Measurements from ENCODE around the gene LHFPL2. TPM values are rescaled to one million over a fixed set of nuclear protein-coding genes. Genes with fewer than 3 reads are reported as not detected.

Gene LHFPL2
- polyA plus RNA-seq, 3 donors: 6.6 to 24.9 (median 7.3) TPM

DNA sequence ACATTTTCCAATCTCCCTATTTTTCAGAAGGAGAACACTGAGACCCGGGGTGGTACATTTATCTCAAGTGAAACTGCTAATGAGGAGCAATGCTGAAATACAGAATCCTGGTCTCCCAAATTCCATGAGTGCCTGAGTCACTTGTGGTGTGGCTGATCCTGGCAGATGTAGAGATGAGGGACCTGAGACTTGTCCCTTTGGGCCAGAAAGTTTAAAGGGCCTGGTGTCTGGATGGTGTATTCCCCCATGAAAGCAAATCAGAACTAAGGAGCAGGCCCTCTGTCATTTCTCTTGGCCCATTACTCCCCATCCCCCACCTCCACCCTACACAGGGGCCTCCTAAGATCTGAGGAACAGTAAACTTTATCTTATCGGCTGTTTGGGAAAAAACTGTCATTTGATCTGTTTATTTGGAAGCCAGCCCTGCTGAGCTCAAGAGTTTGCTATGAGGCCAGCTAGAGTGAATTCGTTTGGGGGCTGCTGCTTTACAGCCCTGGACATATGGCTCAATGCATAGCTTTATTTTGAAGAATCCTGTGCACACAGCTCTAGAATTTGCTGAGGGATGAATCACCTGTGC is 140.3 kb downstream of the LHFPL2 start:
- WGBS, 3 donors: 31 to 39% (median 36%) methylated on average over 3 of the region's 3 CpGs
- no peak overlapping the region for H3K27ac ChIP-seq (ENCODE audit: low read depth, low read length)

DNA sequence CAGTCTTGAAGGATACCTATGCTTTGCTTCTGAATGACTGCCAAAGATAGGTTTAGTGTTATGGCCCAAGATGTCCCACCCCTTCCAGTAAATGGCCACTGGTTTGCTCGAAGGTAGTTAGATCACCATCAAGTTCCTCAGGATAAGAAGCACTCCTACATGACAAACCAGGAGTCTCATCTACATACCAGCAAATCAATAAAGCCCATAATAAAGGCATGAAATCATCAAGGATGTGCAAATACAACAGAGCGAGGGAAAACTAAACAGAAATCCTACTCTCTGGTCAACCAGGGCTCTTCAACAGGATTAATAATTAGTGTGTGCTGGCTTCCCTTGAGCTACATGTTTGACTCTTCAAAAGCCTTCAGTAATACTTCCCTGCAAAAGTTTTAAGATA is 141.0 kb downstream of the LHFPL2 start:
- no peak overlapping the region for H3K27ac ChIP-seq (ENCODE audit: low read depth, low read length)
- WGBS, 3 donors: 80 to 90% (median 81%) methylated on average over 2 of the region's 2 CpGs

DNA sequence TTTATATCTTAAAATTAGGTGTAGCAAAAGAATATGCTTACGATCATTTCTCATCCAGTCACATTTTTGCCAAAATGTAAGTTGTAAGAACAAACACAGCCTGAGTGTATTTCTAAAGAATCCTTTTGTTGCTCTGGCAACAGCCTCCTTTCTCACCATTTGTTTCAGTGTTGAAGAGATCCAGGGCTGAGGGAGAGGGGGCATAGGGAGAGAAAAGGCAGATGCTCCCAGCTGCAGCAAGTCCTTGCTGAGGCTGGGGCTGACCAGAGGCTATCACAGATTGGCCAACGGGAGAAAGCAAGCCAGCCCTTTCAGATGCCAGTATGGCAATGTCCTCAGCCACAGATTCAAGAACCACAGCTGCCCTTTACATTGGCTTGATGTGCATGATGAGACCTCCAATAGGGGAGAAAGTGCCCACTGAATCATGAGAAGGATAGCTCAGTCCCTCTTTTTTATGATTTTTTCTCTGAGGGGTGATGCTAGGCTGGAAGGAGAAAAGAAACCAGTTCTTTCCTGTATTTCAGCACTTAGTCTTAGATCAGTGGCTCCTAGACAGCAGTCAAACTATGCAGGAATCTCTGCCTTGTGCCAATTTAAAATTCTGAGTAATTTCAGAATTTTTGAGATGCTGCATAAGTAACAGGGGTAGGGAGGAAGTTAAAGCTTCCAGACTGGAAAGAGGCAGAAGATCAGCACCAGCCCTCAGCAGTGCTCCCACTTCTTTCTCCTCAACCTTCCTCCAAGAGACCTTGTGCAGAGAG is 142.1 kb downstream of the LHFPL2 start:
- 79 to 86% (median 86%) methylated on average over 2 of the region's 2 CpGs for WGBS, 3 donors
- H3K27ac ChIP-seq (ENCODE audit: low read depth, low read length): no peak overlapping the region

DNA sequence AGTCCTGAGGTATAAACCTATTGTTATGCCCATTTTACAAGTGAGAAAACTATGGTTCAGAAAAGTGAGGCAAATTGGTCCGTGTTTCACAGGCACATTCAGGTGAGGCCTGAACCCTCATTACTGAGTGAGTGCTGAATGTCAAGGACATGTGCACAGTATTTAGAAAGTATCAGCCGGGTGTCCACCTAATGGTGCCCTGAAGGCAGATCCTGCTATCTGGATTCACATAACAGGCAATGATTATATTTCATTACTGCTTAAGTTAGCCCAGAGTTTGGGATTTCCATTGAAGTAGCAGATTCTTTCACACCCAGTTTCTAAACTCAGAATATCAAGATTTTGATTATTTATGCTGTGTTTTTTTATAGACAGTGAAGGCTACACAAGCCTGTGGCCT is 142.7 kb downstream of the LHFPL2 start:
- 80 to 96% (median 89%) methylated on average over 2 of the region's 2 CpGs for WGBS, 3 donors
- H3K27ac ChIP-seq (ENCODE audit: low read depth, low read length): no peak overlapping the region

DNA sequence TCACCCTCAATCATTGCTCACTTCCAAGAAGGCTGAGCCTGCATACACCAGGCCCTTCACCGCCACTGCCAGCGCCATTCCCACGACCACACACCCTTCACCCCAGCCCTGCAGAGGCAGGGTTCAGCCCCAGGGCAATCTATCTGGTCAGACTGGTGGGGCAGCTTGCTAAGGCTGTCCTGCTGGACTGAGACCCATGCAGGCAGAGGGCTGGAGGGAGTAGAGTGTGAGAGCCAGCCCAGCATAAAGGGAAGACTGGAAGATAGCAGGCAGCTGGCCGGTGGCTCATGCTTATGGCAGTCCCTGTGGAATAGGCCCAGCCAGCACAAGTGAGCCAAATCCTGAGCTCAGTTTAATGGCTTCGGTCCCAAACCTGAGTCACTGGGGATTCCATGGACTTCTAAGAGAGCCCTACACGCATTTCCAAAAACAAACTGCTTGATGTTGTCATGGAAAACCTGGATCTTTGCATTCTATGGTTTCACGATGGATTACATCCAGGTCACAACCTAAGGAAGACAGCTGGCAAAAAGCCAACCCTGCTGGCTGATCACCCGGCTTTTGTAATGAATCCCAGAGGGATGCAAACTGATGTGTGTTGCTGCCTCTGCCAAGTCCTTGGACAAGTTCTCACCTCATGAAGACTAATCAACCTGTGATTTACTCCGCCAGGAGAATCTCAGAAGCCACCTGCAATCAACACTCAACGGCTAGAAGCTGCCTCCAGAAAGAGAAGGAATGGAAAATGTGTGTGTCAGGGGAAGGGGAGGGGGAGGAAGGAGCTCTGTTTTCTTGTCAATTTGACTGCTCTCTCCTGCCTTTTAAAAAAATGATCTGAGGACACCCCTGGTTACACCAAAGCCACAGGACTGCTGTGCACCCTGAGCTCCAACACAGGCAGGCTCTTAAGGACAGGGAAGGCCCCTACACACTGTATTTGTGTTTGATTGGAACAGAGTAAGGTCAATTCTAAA is 143.6 kb downstream of the LHFPL2 start:
- 36 to 41% (median 40%) methylated on average over 10 of the region's 10 CpGs for WGBS, 3 donors
- H3K27ac ChIP-seq (ENCODE audit: low read depth, low read length): no peak overlapping the region

DNA sequence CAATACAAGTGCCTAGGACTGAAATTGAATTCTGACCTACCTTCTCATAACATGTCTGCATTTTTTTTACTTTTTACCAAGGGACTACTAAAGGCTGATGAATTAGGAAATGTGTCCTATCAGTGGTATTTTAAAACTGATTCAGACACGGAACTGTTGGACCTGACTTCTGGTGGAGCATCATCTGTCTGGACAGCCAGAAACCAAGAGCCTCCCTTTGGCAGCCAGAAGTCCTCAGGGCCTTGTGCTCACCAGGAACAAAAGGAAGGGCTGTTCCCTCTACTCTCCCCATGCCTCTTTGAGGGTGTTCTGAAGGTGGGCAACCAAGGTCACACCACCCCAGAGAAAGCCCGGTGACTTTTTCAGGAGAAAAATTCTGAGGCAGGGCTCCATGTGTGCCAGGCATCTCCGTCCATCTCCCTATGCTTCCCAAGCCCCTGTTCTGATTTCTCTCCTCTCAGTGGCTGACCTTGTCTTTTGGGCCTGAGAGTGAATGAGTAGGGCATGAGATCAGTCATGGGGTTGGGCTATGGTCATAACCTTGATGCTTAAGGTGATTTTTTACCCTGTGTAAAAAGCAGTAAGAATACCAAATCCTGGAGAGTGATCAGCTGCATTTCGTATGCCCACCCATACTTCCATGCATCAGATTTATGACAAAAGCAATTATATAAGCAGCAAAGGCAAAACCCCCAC is 144.5 kb downstream of the LHFPL2 start:
- no peak overlapping the region for H3K27ac ChIP-seq (ENCODE audit: low read depth, low read length)
- WGBS, 3 donors: 61 to 78% (median 64%) methylated on average over 4 of the region's 4 CpGs

DNA sequence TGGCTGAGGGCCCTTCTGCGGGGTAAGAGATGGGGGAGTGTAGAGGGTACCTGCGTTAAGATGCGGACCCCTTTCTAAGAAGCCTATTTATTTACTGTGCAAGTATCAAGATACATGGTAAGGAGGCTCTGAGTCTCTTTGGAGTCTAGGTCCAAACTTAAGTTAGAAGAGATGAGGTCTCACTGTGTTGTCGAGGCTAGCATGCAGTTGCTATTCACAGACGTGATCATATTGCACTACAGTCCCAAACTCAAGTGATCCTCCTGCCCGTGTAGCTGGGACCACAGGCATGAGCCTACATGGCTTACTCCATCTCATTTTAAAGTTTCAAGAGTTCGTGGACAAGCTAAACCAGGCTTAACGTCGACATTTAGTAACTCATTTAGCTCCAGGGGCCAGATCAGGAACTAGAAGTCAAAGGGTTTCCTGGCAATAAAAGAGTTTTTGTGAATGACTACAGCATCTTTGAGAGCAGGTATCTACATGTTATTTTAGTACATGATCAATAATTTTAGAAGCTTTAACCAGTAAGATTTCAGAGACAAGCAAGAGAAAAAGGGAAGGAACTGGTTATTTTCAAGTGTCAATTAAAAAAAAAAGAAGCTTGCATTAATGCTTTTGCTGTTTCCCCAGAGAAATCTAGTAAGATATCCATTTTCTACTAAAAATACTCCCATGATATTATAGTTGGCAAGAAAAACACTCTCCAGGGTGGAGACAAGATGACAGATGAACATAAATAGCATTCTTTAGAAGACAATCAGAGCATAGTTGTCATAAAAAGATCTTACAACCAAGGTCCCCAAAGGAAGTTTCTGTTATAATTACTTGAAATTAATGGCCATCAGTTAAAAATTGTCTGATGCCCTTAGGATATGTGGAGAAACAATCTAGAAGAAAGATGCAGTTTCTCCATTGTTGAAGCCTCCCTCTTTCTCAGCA is 146.9 kb downstream of the LHFPL2 start:
- no peak overlapping the region for H3K27ac ChIP-seq (ENCODE audit: low read depth, low read length)
- 40 to 65% (median 51%) methylated on average over 9 of the region's 9 CpGs for WGBS, 3 donors

DNA sequence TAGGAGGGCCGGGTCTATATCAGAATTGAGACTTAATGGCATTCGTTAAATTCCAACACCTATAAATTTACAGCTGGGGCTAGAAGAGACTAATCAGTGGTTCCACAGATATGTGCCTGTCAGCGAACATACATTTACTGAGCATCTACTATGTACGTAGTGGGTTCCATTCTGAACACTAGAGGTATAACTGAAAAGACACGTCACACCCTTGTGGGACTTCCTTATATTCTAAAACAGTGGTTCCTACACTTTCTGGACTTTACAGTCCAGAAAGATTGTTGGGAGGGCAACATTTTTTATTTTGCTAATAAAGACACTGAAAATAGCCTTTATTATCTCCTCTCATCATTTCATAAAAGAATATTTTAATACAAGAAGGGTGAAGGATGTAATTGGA is 147.7 kb downstream of the LHFPL2 start:
- no peak overlapping the region for H3K27ac ChIP-seq (ENCODE audit: low read depth, low read length)
- 83 to 93% (median 90%) methylated on average over 5 of the region's 5 CpGs for whole genome bisulfite sequencing, 3 donors

DNA sequence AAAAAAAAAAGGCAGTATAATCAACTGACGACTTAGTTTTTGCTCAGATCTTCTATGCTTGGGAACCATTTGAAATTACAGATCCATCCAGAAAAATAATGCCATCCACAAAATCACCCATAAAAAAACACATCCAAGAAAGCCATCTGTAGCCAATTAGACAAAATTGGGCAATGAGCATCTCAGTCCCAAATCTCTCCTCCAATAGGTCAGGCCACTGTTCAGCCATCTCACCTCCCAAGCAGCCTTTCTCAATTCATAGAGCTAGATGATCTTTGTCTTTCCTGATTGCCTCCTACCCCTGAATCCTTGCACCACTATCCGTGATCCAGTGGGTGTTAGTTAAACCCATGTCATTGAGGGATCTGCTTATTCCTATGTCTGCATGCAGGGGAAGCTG is 148.5 kb downstream of the LHFPL2 start:
- 86 to 90% (median 88%) methylated on average over 2 of the region's 2 CpGs for WGBS, 3 donors

DNA sequence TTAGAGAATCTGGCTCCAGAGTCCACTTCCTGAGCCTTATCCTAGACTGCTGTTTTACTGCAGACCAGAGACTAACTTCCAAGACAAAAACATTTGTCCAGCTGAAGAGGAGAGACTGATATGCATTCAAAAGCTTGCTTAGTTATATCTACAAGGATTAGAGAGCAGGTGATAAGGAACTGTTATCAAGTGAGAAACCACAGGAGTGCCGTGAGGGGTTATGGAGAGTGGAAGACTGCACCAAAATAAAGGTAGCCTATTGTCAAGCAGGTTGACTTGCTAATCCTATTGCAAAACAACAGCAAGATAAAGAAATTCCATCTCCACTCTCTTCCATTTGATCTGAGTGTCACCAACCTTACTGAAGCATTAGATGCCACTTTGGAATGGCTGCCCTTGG is 149.1 kb downstream of the LHFPL2 start:
- no peak overlapping the region for H3K27ac ChIP-seq (ENCODE audit: low read depth, low read length)
- WGBS, 3 donors: 46 to 85% (median 72%) methylated on average over 1 of the region's 1 CpG

More for the DNA sequence above, 148.5 kb downstream of the LHFPL2 start:
- H3K27ac ChIP-seq (ENCODE audit: low read depth, low read length): no peak overlapping the region

DNA sequence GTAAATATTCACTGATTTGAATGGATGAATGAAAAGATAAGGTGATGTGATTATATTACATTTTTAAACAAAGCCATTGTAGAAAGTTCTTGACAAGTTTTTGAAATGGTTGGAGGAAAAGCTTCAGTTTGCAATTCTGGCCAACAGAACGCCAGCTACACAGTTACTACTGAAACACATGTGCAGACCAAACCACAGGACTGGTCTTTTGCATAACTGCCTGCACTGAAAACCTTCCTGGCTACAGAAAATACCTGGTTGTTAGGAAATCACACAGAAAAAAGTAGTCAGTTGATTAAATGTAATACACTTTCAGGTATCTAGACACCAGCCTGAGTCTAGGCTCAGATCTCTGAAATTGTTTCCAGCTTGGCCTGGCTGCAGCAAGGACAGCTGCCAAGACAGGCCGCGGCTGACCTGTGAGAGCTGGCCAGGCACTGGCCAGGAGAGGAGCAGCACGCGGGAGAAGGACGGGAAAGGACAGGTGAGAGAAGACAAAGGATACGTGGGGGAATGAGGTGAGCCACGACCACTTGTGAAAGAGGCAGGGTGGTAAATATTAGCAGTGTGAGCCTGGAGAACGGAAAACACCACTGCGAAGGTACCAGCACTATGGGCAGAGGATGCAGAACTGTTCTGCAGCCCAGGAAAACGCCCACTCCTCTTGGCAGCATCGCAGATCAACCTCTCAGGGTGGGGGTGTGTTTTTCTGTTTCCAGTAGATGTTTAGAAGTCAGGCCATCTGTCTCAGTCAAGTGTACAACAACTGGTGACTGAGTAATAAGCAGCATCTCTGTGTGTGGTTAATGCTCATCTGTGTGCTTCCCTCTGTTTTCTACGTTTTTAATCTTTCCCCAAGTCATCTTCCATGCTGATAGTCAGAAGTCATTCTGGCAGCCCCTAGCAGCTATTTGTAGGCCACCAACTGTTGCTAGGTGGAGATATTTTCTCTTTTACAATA is 150.7 kb downstream of the LHFPL2 start:
- WGBS, 3 donors: 45 to 63% (median 49%) methylated on average over 13 of the region's 13 CpGs

DNA sequence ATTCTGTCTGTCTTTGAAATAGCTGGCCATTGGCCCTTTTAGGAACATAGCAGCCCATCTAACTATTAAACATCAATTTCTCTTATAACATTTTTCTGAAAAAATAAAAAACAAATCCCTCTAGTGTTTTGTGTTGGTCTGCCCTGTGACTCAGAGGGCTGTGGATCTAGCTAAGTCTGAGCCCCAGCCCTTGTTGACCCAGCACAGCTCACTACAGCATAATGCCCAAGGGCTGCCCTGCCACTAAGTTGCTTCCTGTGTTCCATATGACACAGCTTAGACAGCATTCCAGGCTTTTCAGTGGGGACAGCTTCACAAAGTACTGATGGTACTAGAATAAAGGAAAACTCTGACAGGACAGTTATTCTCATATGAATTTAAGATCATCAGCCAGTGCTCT is 152.2 kb downstream of the LHFPL2 start:
- H3K27ac ChIP-seq (ENCODE audit: low read depth, low read length): no peak overlapping the region

More for the DNA sequence above, 150.7 kb downstream of the LHFPL2 start:
- no peak overlapping the region for H3K27ac ChIP-seq (ENCODE audit: low read depth, low read length)

DNA sequence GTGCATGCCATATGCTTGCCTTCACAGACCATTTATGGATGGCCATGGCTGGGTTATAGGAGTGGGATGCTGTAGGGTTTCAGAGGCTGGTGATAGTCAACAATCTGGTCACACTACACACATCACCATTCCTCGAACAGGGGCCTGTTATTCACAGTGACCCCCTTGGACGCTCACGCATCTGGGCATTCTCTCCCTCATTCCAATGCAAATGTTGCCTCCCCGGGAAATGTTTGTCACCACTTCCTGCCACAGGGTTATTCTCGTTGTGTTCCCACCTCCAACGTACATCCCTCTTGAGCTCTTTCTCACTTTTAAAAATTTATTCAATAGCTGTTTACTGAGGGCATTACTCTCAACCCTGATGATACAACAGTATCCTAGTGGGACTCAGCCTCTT is 152.8 kb downstream of the LHFPL2 start:
- 47 to 73% (median 48%) methylated on average over 6 of the region's 6 CpGs for WGBS, 3 donors
- H3K27ac ChIP-seq (ENCODE audit: low read depth, low read length): no peak overlapping the region

DNA sequence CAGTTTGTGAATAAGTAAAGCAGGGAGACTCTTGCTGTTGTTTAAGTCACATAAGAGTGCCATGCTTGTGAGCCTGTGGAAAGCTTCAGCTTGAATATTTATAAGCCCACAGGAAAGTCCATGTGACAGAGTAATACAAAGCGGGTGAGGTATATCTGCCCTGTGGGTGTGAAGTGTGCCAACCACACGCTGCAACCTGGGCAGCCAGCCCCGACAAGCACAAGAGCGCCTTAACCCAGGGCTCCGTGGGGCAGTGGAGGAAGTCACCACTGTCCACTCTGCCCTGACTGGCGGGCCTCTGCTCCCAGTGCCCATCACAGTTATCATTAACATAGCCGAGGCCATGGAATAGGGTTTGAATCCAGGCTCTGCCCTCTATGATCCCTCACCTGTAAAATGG is 155.9 kb downstream of the LHFPL2 start:
- WGBS, 3 donors: 88 to 90% (median 90%) methylated on average over 7 of the region's 7 CpGs
- no peak overlapping the region for H3K27ac ChIP-seq (ENCODE audit: low read depth, low read length)

DNA sequence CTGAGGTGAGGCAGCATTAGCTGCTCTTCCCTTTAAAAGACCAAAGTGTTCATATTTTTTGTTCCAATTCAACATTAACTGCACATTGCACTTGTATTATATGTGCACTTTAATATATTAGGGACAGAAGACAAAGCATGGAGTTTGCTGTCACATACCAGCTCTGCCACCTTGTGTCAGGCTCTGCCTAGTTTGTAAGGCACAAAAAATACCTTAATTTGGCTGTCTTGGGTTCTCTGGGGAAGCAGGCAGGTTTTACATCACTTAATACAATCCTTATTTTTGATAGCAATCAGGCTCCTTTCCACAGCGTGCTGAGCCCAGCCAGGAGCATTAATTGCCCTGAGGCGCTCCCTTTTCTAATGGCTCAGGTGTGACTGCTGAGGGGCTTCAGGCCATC is 156.3 kb downstream of the LHFPL2 start:
- 96 to 99% (median 98%) methylated on average over 2 of the region's 2 CpGs for WGBS, 3 donors
- no peak overlapping the region for H3K27ac ChIP-seq (ENCODE audit: low read depth, low read length)

DNA sequence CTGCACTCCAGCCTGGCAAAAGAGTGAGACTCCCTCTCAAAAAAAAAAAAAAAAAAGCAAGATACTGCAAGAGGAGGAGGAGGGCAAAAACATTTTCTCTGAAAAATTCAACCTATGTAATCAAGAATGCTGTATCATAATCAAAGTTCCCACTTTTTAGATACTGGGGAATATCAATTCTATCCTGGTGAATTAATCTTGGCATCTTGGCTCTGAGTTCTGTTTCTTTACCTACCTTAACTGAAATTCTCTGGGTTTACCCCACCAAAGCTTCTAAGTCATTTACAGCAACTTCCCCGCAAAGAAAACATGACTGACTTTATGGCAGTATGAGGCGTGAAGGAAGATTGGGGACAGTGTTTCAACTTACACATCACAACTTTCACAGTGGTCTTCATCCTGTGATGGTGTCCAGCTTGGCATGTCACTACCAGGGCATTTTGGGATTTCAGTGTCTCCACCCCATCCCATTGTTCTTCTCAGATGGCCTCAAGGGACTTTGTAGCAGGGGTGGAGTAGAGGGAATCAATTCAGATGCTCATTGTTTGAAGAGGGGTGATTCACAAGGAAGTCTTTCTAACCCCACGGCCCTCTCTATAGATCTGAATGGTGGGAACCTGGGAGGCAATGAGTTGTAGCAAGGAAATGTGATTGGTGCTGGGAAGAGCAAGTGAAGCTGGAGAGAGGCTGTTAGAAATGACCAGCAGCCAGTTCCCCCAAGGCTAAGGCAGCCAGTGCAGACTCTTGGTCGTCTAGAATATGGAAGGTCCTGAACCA is 157.7 kb downstream of the LHFPL2 start:
- WGBS, 3 donors: 86 to 91% (median 90%) methylated on average over 4 of the region's 4 CpGs

More for the DNA sequence above, 157.7 kb downstream of the LHFPL2 start:
- H3K27ac ChIP-seq (ENCODE audit: low read depth, low read length): no peak overlapping the region
